GM06990 (cell line): ENCODE results near the gene CCDC82.
A peak's percentile ranks its signal among the peaks of the same experiment; 100 is the strongest.

Experiments
- DNase-seq: peaks from one replicate; pipeline ENCODE4 v3.0.0-alpha.2; 2011; ENCODE audit not compliant: insufficient read length; ENCODE audit errors: extremely low read depth
- H3K27me3 ChIP-seq: replicated peaks from 2 replicates; pipeline ENCODE4 v1.6.0; 2011; ENCODE audit warnings: low read length; ENCODE audit not compliant: control insufficient read depth, insufficient read depth
- H3K36me3 ChIP-seq: 2 replicates; pipeline ENCODE4 v1.5.1; 2011; ENCODE audit warnings: low read length; ENCODE audit not compliant: control insufficient read depth, insufficient read depth
- H3K4me3 ChIP-seq: replicated peaks from 2 replicates; pipeline ENCODE4 v1.5.1; 2011; ENCODE audit warnings: low read depth, mild to moderate bottlenecking, control low read depth, low read length
- CTCF ChIP-seq: IDR thresholded peaks from 2 replicates; pipeline ENCODE4 v1.5.1; 2011; ENCODE audit warnings: low read length, control low read depth, mild to moderate bottlenecking, inconsistent platforms; ENCODE audit not compliant: insufficient read depth, poor library complexity, severe bottlenecking

CCDC82 gene

GRCh38 chr11:96341211-96342013, 48.3 kb downstream of the CCDC82 start:
- TF ChIP-seq CTCF, result peak; percentile 58
- peak overlapping the region; percentile 85 for H3K4me3 ChIP-seq
- peak; percentile 86 for DNase-seq

GRCh38 chr11:96340555-96340885, 49.2 kb downstream of the CCDC82 start:
- no peaks in the 10 kb centered on the region for H3K27me3 ChIP-seq
- no peaks in the 10 kb centered on the region for H3K36me3 ChIP-seq
- TF ChIP-seq CTCF, result no peak
- no peak for DNase-seq
- peak overlapping the region; percentile 85 for H3K4me3 ChIP-seq

More at GRCh38 chr11:96341211-96342013, 48.3 kb downstream of the CCDC82 start:
- H3K36me3 ChIP-seq, result no peaks in the 10 kb centered on the region
- H3K27me3 ChIP-seq, result no peaks in the 10 kb centered on the region

GRCh38 chr11:96339706-96340554, 49.8 kb downstream of the CCDC82 start:
- H3K36me3 ChIP-seq, result no peaks in the 10 kb centered on the region
- DNase-seq, result no peak
- H3K27me3 ChIP-seq, result no peaks in the 10 kb centered on the region
- TF ChIP-seq CTCF, result no peak
- H3K4me3 ChIP-seq, result peak overlapping the region; percentile 85

- no peaks in the 10 kb centered on the region for H3K36me3 ChIP-seq
- no peaks in the 10 kb centered on the region for H3K27me3 ChIP-seq
- peak overlapping the region; percentile 85 for H3K4me3 ChIP-seq
- TF ChIP-seq CTCF, result no peak
- DNase-seq, result peak; percentile 71
Measured at GRCh38 chr11:96338910-96339705, 50.6 kb downstream of the CCDC82 start.

- peak overlapping the region; percentile 85 for H3K4me3 ChIP-seq
Measured at GRCh38 chr11:96337541-96338431, 51.9 kb downstream of the CCDC82 start.

More at GRCh38 chr11:96337541-96338431, 51.9 kb downstream of the CCDC82 start:
- no peaks in the 10 kb centered on the region for H3K27me3 ChIP-seq
- no peak for TF ChIP-seq CTCF
- no peaks in the 10 kb centered on the region for H3K36me3 ChIP-seq
- DNase-seq, result no peak
